ENCODE measurements around the gene MED27. TPM values are rescaled to one million over a fixed set of nuclear protein-coding genes. Genes with fewer than 3 reads are reported as not detected.

The MED27 gene
- total RNA-seq, 1 experiment from 2014 or later, result 38.4 TPM

GRCh38 chr9:131875828-131876485 lies 203.7 kb downstream of the MED27 start:
- TF ChIP-seq EZH2 (IDR thresholded peaks at IDR 0.05; ENCODE audit: low read length, unreplicated experiment) (no peak), EZH2phosphoT487 (IDR thresholded peaks at IDR 0.05; ENCODE audit: borderline replicate concordance, low read length) (no peak)
- TF ChIP-seq, protein P1, sequence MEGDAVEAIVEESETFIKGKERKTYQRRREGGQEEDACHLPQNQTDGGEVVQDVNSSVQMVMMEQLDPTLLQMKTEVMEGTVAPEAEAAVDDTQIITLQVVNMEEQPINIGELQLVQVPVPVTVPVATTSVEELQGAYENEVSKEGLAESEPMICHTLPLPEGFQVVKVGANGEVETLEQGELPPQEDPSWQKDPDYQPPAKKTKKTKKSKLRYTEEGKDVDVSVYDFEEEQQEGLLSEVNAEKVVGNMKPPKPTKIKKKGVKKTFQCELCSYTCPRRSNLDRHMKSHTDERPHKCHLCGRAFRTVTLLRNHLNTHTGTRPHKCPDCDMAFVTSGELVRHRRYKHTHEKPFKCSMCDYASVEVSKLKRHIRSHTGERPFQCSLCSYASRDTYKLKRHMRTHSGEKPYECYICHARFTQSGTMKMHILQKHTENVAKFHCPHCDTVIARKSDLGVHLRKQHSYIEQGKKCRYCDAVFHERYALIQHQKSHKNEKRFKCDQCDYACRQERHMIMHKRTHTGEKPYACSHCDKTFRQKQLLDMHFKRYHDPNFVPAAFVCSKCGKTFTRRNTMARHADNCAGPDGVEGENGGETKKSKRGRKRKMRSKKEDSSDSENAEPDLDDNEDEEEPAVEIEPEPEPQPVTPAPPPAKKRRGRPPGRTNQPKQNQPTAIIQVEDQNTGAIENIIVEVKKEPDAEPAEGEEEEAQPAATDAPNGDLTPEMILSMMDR (conservative IDR thresholded peaks at IDR 0.05; ENCODE audit: low read depth, low read length), result no peak
- no TSS peak for BruUV-seq (replicated peaks)
- Histone ChIP-seq H4K20me1 (ENCODE audit: low read length) (no peaks in the 10 kb centered on the region), H3K79me2 (ENCODE audit: low read length) (no peaks in the 10 kb centered on the region), H3K4me1 (ENCODE audit: insufficient read depth, low read length) (peaks cover 15% of the 10 kb centered on the region), H3K27ac (ENCODE audit: low read length) (peak overlapping the region; percentile 8; the same call in 1 of the 2 replicates), H3F3A (ENCODE audit: low read length, unreplicated experiment) (no peaks in the 10 kb centered on the region), H3K9ac (ENCODE audit: low read length) (no peak overlapping the region), H3K4me3 (ENCODE audit: low read length) (no peak overlapping the region), H3K9me3 (ENCODE audit: low read length) (no peaks in the 10 kb centered on the region), H2AFZ (ENCODE audit: low read length) (no peak overlapping the region), H3K27me3 (ENCODE audit: low read length) (no peaks in the 10 kb centered on the region), H3K9me2 (replicated peaks; ENCODE audit: low read length) (no peaks in the 10 kb centered on the region), H3K4me2 (ENCODE audit: low read length) (peak overlapping the region; percentile 71), H3K36me3 (ENCODE audit: low read depth, low read length) (no peaks in the 10 kb centered on the region)
- DNase-seq (peak; percentile 82), ATAC-seq (peak; percentile 99)
- POLR2A ChIA-PET (ENCODE audit: unreplicated experiment), result no interaction called here
- intact Hi-C loops (cut with micrococcal nuclease), result no loop called here
- CTCF ChIA-PET, result no interaction called here

GRCh38 chr9:131874916-131875670 lies 204.6 kb downstream of the MED27 start:
- Histone ChIP-seq H2AFZ (ENCODE audit: low read length) (no peak overlapping the region), H3K4me3 (ENCODE audit: low read length) (no peak overlapping the region), H4K20me1 (ENCODE audit: low read length) (no peaks in the 10 kb centered on the region), H3K36me3 (ENCODE audit: low read depth, low read length) (no peaks in the 10 kb centered on the region), H3K27me3 (ENCODE audit: low read length) (no peaks in the 10 kb centered on the region), H3K9me2 (replicated peaks; ENCODE audit: low read length) (no peaks in the 10 kb centered on the region), H3K9me3 (ENCODE audit: low read length) (no peaks in the 10 kb centered on the region), H3F3A (ENCODE audit: low read length, unreplicated experiment) (no peaks in the 10 kb centered on the region), H3K4me2 (ENCODE audit: low read length) (no peak overlapping the region), H3K4me1 (ENCODE audit: insufficient read depth, low read length) (peaks cover 15% of the 10 kb centered on the region), H3K27ac (ENCODE audit: low read length) (no peak overlapping the region), H3K79me2 (ENCODE audit: low read length) (no peaks in the 10 kb centered on the region), H3K9ac (ENCODE audit: low read length) (no peak overlapping the region)
- ATAC-seq, result no peak
- intact Hi-C loops (cut with micrococcal nuclease), result no loop called here
- DNase-seq, result no peak
- no TSS peak for BruUV-seq (replicated peaks)
- TF ChIP-seq EZH2 (IDR thresholded peaks at IDR 0.05; ENCODE audit: low read length, unreplicated experiment) (no peak), EZH2phosphoT487 (IDR thresholded peaks at IDR 0.05; ENCODE audit: borderline replicate concordance, low read length) (no peak)
- TF ChIP-seq, protein P1 (conservative IDR thresholded peaks at IDR 0.05; ENCODE audit: low read depth, low read length), result no peak
- POLR2A ChIA-PET (ENCODE audit: unreplicated experiment), result no interaction called here
- CTCF ChIA-PET, result no interaction called here

GRCh38 chr9:131874447-131874846 lies 205.2 kb downstream of the MED27 start:
- H3F3A ChIP-seq (ENCODE audit: low read length, unreplicated experiment), result no peaks in the 10 kb centered on the region
- no peaks in the 10 kb centered on the region for H3K27me3 ChIP-seq (ENCODE audit: low read length)
- no peak overlapping the region for H3K9ac ChIP-seq (ENCODE audit: low read length)
- H2AFZ ChIP-seq (ENCODE audit: low read length), result no peak overlapping the region
- BruUV-seq (replicated peaks), result no TSS peak
- intact Hi-C loops (cut with micrococcal nuclease), result no loop called here
- no peaks in the 10 kb centered on the region for H4K20me1 ChIP-seq (ENCODE audit: low read length)
- no peaks in the 10 kb centered on the region for H3K9me2 ChIP-seq (replicated peaks; ENCODE audit: low read length)
- CTCF ChIA-PET, result no interaction called here
- ATAC-seq, result no peak
- no peaks in the 10 kb centered on the region for H3K79me2 ChIP-seq (ENCODE audit: low read length)
- H3K4me2 ChIP-seq (ENCODE audit: low read length), result no peak overlapping the region
- DNase-seq, result no peak
- POLR2A ChIA-PET (ENCODE audit: unreplicated experiment), result no interaction called here
- no peaks in the 10 kb centered on the region for H3K36me3 ChIP-seq (ENCODE audit: low read depth, low read length)
- H3K4me3 ChIP-seq (ENCODE audit: low read length), result no peak overlapping the region
- H3K27ac ChIP-seq (ENCODE audit: low read length), result no peak overlapping the region
- TF ChIP-seq EZH2 (IDR thresholded peaks at IDR 0.05; ENCODE audit: low read length, unreplicated experiment), result no peak
- TF ChIP-seq EZH2phosphoT487 (IDR thresholded peaks at IDR 0.05; ENCODE audit: borderline replicate concordance, low read length), result no peak
- TF ChIP-seq, protein P1 (conservative IDR thresholded peaks at IDR 0.05; ENCODE audit: low read depth, low read length), result no peak
- no peaks in the 10 kb centered on the region for H3K9me3 ChIP-seq (ENCODE audit: low read length)
- peaks cover 15% of the 10 kb centered on the region for H3K4me1 ChIP-seq (ENCODE audit: insufficient read depth, low read length)
